T-cell (primary cell): Measurements from ENCODE around the gene TMCO4. TPM values are rescaled to one million over a fixed set of nuclear protein-coding genes. Genes with fewer than 3 reads are reported as not detected.

Source experiments
- ATAC-seq, 4 experiments: fragments of 200-7000 bp in 3 of 4; fragments of 150-1000 bp in 1 of 4; cut with Tn5 transposase; replicated peaks in 1 of 4; 1 replicate in 3 of 4; 2 replicates in 1 of 4; pipeline ENCODE4 v1.10.0; 2021; ENCODE audit warnings: moderate library complexity in 3 of 4, mild to moderate bottlenecking in 2 of 4, moderate number of reproducible peaks in 1 of 4
- CTCF ChIA-PET, 2 donors: fragments of 300-600 bp; sonication (Branson Sonifier 250); formaldehyde crosslinking; loops; one replicate each; lab custom pipeline; 2022; ENCODE audit warnings: antibody characterized with exemption in 2 of 2; lab: Charles Lee
- POLR2A ChIA-PET, 2 donors: fragments of 300-600 bp; sonication (Branson Sonifier 250); formaldehyde crosslinking; loops; one replicate each; lab custom pipeline; 2022; ENCODE audit warnings: antibody characterized with exemption in 2 of 2; lab: Charles Lee
- DNase-seq, 35 experiments: peaks; one replicate each; pipeline versions ENCODE4 v3.0.0 to v3.0.0-alpha.2; 2013 to 2023
- H3K27ac ChIP-seq: one replicate; pipeline ENCODE4 v1.5.1; 2013; ENCODE audit warnings: low read length
- H3K27me3 ChIP-seq, 2 experiments: replicated peaks in 1 of 2; 1 replicate in 1 of 2; 2 replicates in 1 of 2; pipeline versions ENCODE4 v1.6.1 to v1.7.0; 2013; ENCODE audit warnings: low read length in 1 of 2, mixed read lengths in 1 of 2; ENCODE audit not compliant: control insufficient read depth in 2 of 2, insufficient read depth in 2 of 2; ENCODE audit errors: extremely low read depth in 1 of 2
- H3K36me3 ChIP-seq, 2 donors: 1 replicate in 1 of 2; 2 replicates in 1 of 2; pipeline versions ENCODE4 v1.6.1 to v1.7.0; 2013; ENCODE audit warnings: low read length in 1 of 2; ENCODE audit not compliant: control insufficient read depth in 2 of 2, insufficient read depth in 1 of 2; ENCODE audit errors: extremely low read depth in 1 of 2
- H3K4me1 ChIP-seq, 2 experiments: 1 replicate in 1 of 2; 2 replicates in 1 of 2; pipeline versions ENCODE4 v1.6.1 to v1.7.0; 2013; ENCODE audit warnings: low read length in 2 of 2, mixed read lengths in 1 of 2; ENCODE audit not compliant: insufficient read depth in 2 of 2, control insufficient read depth in 1 of 2; ENCODE audit errors: extremely low read depth in 1 of 2
- H3K4me3 ChIP-seq, 2 donors: 1 replicate in 1 of 2; 2 replicates in 1 of 2; pipeline versions ENCODE4 v1.5.1 to v1.7.0; 2013; ENCODE audit warnings: mild to moderate bottlenecking in 2 of 2, low read length in 1 of 2, moderate library complexity in 1 of 2; ENCODE audit not compliant: control insufficient read depth in 1 of 2; ENCODE audit errors: extremely low read depth in 1 of 2
- H3K9me3 ChIP-seq: 2 replicates; pipeline ENCODE4 v1.7.0; 2013
- H3K27ac Mint-ChIP-seq, 2 donors: one replicate each; pipeline ENCODE4 v1.8.0; 2020 to 2021; ENCODE audit warnings: mild to moderate bottlenecking in 2 of 2, mixed read lengths in 2 of 2
- H3K27me3 Mint-ChIP-seq, 2 donors: one replicate each; pipeline ENCODE4 v1.8.0; 2021 to 2022; ENCODE audit warnings: mixed read lengths in 2 of 2
- H3K36me3 Mint-ChIP-seq: one replicate; pipeline ENCODE4 v1.8.0; 2021; ENCODE audit warnings: mixed read lengths
- H3K4me1 Mint-ChIP-seq, 3 donors: one replicate each; pipeline ENCODE4 v1.8.0; 2020 to 2022; ENCODE audit warnings: mixed read lengths in 3 of 3, mild to moderate bottlenecking in 1 of 3
- H3K4me3 Mint-ChIP-seq, 3 donors: one replicate each; pipeline ENCODE4 v1.8.0; 2020 to 2022; ENCODE audit warnings: mild to moderate bottlenecking in 3 of 3, mixed read lengths in 3 of 3, moderate library complexity in 3 of 3
- H3K9me3 Mint-ChIP-seq, 3 donors: one replicate each; pipeline ENCODE4 v1.8.0; 2020 to 2022; ENCODE audit warnings: mixed read lengths in 3 of 3
- WGBS: methylation state at CpG from one replicate; pipeline ENCODE4 v1.1.5; 2013; ENCODE audit warnings: missing lambda C conversion rate; ENCODE audit not compliant: insufficient coverage; 5-methylcytosine and 5-hydroxymethylcytosine counted together
- total RNA-seq, 35 experiments: library from RNA in 6 of 35; stranded (reverse) in 6 of 35; fragments of 120-200 nt in 1 of 35; gene quantifications; one replicate each; pipeline versions ENCODE4 v1.2.1 to v1.2.4 and lab custom pipeline; 2013 to 2026

TMCO4 gene
- total RNA-seq, 5 donors from 2014 or later (not counting 1 experiment from before 2014, with no cell fraction given), result 17.2 to 29.2 (median 22.3) TPM

GRCh38 chr1:19683351-19683750 is 116.4 kb downstream of the TMCO4 start:
- no peaks in the 10 kb centered on the region for H3K9me3 Mint-ChIP-seq
- DNase-seq (no peak), ATAC-seq (no peak)
- POLR2A ChIA-PET, result interaction anchor here in 1 of 2 donors (0.6 to 0.7 kb wide), 2 partner anchors 11 to 630 kb away, joined by 5 to 12 read pairs; no protein-coding TSS in a partner anchor
- no peaks in the 10 kb centered on the region for H3K27me3 Mint-ChIP-seq
- no peaks in the 10 kb centered on the region for H3K9me3 ChIP-seq
- CTCF ChIA-PET, result interaction anchor here in 1 of 2 donors (0.6 kb wide), 1 partner anchor 21 kb away, joined by 3 read pairs; no protein-coding TSS in a partner anchor
- no peak overlapping the region for H3K27ac ChIP-seq
- no peak overlapping the region for H3K4me3 ChIP-seq
- WGBS, result 95% methylated on average over 5 of the region's 8 CpGs
- H3K4me1 Mint-ChIP-seq, result peaks cover 13 to 26% (median 20%) of the 10 kb centered on the region in 3 donors
- no peak overlapping the region for H3K27ac Mint-ChIP-seq
- H3K36me3 Mint-ChIP-seq, result peaks cover 4% of the 10 kb centered on the region
- H3K4me1 ChIP-seq, result peaks cover 8 to 18% of the 10 kb centered on the region in 2 experiments
- no peaks in the 10 kb centered on the region for H3K27me3 ChIP-seq
- peaks cover 3 to 7% of the 10 kb centered on the region in 2 donors for H3K36me3 ChIP-seq
- no peak overlapping the region for H3K4me3 Mint-ChIP-seq

- H3K4me3 Mint-ChIP-seq, result no peak overlapping the region
- H3K27ac ChIP-seq, result no peak overlapping the region
- H3K27me3 Mint-ChIP-seq, result no peaks in the 10 kb centered on the region
- no peaks in the 10 kb centered on the region for H3K9me3 Mint-ChIP-seq
- DNase-seq (no peak), ATAC-seq (no peak)
- WGBS, result over 99% methylated on average over 7 of the region's 7 CpGs
- H3K4me1 ChIP-seq, result peaks cover 7 to 14% of the 10 kb centered on the region in 2 experiments
- H3K9me3 ChIP-seq, result no peaks in the 10 kb centered on the region
- no peaks in the 10 kb centered on the region for H3K27me3 ChIP-seq
- CTCF ChIA-PET, result no interaction called here
- H3K4me3 ChIP-seq, result no peak overlapping the region
- H3K36me3 ChIP-seq, result peaks cover 3 to 7% of the 10 kb centered on the region in 2 donors
- peaks cover 8 to 22% (median 15%) of the 10 kb centered on the region in 3 donors for H3K4me1 Mint-ChIP-seq
- POLR2A ChIA-PET, result interaction anchor here in 1 of 2 donors (0.6 kb wide), 1 partner anchor 630 kb away, joined by 5 read pairs; no protein-coding TSS in a partner anchor
- no peak overlapping the region for H3K27ac Mint-ChIP-seq
- H3K36me3 Mint-ChIP-seq, result peaks cover 4% of the 10 kb centered on the region
Observed at GRCh38 chr1:19682901-19683300, 116.8 kb downstream of the TMCO4 start.

- no peaks in the 10 kb centered on the region for H3K27me3 Mint-ChIP-seq
- no peaks in the 10 kb centered on the region for H3K27me3 ChIP-seq
- no peak overlapping the region for H3K27ac Mint-ChIP-seq
- peaks cover 4% of the 10 kb centered on the region for H3K36me3 Mint-ChIP-seq
- no peaks in the 10 kb centered on the region for H3K9me3 Mint-ChIP-seq
- ChIA-PET CTCF (no interaction called here), POLR2A (no interaction called here)
- no peaks in the 10 kb centered on the region for H3K9me3 ChIP-seq
- DNase-seq, result no peak
- H3K4me3 ChIP-seq, result no peak overlapping the region
- 97% methylated on average over 3 of the region's 3 CpGs for WGBS
- peaks cover 3% of the 10 kb centered on the region in 2 donors for H3K36me3 ChIP-seq
- peaks cover under 1 to 7% of the 10 kb centered on the region in 2 experiments for H3K4me1 ChIP-seq
- H3K4me1 Mint-ChIP-seq, result peaks cover 2 to 15% (median 9%) of the 10 kb centered on the region in 3 donors
- no peak for ATAC-seq
- no peak overlapping the region for H3K4me3 Mint-ChIP-seq
- H3K27ac ChIP-seq, result no peak overlapping the region
Observed at GRCh38 chr1:19682257-19682656, 117.5 kb downstream of the TMCO4 start.

DNA sequence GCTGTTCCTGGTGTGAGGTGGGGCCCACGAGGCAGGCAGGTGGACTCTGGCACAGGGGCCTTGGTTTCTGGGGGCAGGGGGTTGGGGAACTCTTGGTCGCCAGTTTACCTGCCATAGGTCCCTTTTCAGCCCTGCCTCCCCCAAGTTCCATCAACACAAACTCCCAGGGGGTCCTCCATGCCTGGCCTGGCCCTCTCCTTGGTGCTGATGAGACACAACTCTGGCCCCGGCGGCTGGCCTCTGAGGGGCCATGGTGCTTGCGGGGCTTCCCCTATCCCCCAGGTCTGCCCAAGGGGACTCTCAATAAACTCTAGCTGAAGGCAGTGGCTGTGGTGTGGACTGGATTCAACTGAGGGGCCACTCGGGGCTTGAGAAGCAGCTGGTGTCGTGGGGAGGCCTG is 119.1 kb downstream of the TMCO4 start:
- ChIA-PET CTCF (no interaction called here), POLR2A (no interaction called here)
- Histone ChIP-seq H3K4me1 (no peaks in the 10 kb centered on the region), H3K4me3 (no peak overlapping the region), H3K9me3 (no peaks in the 10 kb centered on the region), H3K36me3 (peaks cover 2 to 3% of the 10 kb centered on the region in 2 donors), H3K27me3 (no peaks in the 10 kb centered on the region), H3K27ac (no peak overlapping the region)
- no peak overlapping the region for H3K27ac Mint-ChIP-seq
- H3K4me3 Mint-ChIP-seq, result no peak overlapping the region
- ATAC-seq, result no peak
- WGBS, result 78% methylated on average over 1 of the region's 7 CpGs
- H3K27me3 Mint-ChIP-seq, result peaks cover 0 to 3% of the 10 kb centered on the region in 2 donors
- DNase-seq, result no peak
- peaks cover 0 to 6% (median 0%) of the 10 kb centered on the region in 3 donors for H3K4me1 Mint-ChIP-seq
- no peaks in the 10 kb centered on the region for H3K9me3 Mint-ChIP-seq
- H3K36me3 Mint-ChIP-seq, result peaks cover 4% of the 10 kb centered on the region

GRCh38 chr1:19679691-19680090 is 120.0 kb downstream of the TMCO4 start:
- peaks cover 4% of the 10 kb centered on the region for H3K36me3 Mint-ChIP-seq
- no peaks in the 10 kb centered on the region for H3K9me3 Mint-ChIP-seq
- Histone ChIP-seq H3K9me3 (no peaks in the 10 kb centered on the region), H3K4me3 (no peak overlapping the region), H3K27ac (no peak overlapping the region), H3K36me3 (peaks cover 2 to 3% of the 10 kb centered on the region in 2 donors), H3K27me3 (peaks cover 0 to 3% of the 10 kb centered on the region in 2 experiments), H3K4me1 (no peaks in the 10 kb centered on the region)
- peaks cover 0 to 6% (median 0%) of the 10 kb centered on the region in 3 donors for H3K4me1 Mint-ChIP-seq
- POLR2A ChIA-PET, result no interaction called here
- no peak for ATAC-seq
- WGBS, result 83% methylated on average over 4 of the region's 4 CpGs
- H3K27ac Mint-ChIP-seq, result no peak overlapping the region
- CTCF ChIA-PET, result no interaction called here
- no peak for DNase-seq
- peaks cover 0 to 6% of the 10 kb centered on the region in 2 donors for H3K27me3 Mint-ChIP-seq
- H3K4me3 Mint-ChIP-seq, result no peak overlapping the region

DNA sequence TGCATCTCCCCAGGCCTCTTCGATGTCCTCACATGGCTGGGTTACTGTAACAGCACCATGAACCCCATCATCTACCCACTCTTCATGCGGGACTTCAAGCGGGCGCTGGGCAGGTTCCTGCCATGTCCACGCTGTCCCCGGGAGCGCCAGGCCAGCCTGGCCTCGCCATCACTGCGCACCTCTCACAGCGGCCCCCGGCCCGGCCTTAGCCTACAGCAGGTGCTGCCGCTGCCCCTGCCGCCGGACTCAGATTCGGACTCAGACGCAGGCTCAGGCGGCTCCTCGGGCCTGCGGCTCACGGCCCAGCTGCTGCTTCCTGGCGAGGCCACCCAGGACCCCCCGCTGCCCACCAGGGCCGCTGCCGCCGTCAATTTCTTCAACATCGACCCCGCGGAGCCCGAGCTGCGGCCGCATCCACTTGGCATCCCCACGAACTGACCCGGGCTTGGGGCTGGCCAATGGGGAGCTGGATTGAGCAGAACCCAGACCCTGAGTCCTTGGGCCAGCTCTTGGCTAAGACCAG is 120.7 kb downstream of the TMCO4 start:
- Histone ChIP-seq H3K9me3 (no peaks in the 10 kb centered on the region), H3K27ac (no peak overlapping the region), H3K36me3 (peaks cover 2% of the 10 kb centered on the region in 2 donors), H3K27me3 (peaks cover 0 to 4% of the 10 kb centered on the region in 2 experiments), H3K4me1 (no peaks in the 10 kb centered on the region), H3K4me3 (no peak overlapping the region)
- Mint-ChIP-seq H3K36me3 (peaks cover 4% of the 10 kb centered on the region), H3K27me3 (peaks cover 0 to 6% of the 10 kb centered on the region in 2 donors), H3K9me3 (no peaks in the 10 kb centered on the region), H3K27ac (no peak overlapping the region), H3K4me1 (peaks cover 0 to 6% (median 0%) of the 10 kb centered on the region in 3 donors), H3K4me3 (no peak overlapping the region)
- DNase-seq (no peak), ATAC-seq (no peak)
- ChIA-PET POLR2A (no interaction called here), CTCF (no interaction called here)
- whole genome bisulfite sequencing, result 94% methylated on average over 34 of the region's 34 CpGs
